IPS DF 4.7 (cell line): ENCODE data around the gene ZSCAN30.
"Not testable (repeated sequence)": the region's sequence is repeated elsewhere in the genome, so short reads cannot be mapped to it uniquely, and the experiment has no call there.

Experiments used
- DNase-seq: peaks from one replicate; pipeline ENCODE4 v3.0.0-alpha.2; 2013; ENCODE audit warnings: low spot score; ENCODE audit errors: extremely low read depth

The ZSCAN30 gene

GRCh38 chr18:35236571-35237363, 53.3 kb downstream of the ZSCAN30 start:
- no peak for DNase-seq

GRCh38 chr18:35231052-35231451, 59.0 kb downstream of the ZSCAN30 start:
- DNase-seq = peak; percentile 53

- DNase-seq = no peak
Observed at GRCh38 chr18:35227254-35227653, 62.8 kb downstream of the ZSCAN30 start.

GRCh38 chr18:35223797-35224196, 66.2 kb downstream of the ZSCAN30 start:
- no peak for DNase-seq

GRCh38 chr18:35220424-35220823, 69.6 kb downstream of the ZSCAN30 start:
- DNase-seq = no peak

- DNase-seq = not testable (repeated sequence)
Observed at GRCh38 chr18:35219331-35219730, 70.7 kb downstream of the ZSCAN30 start.

- not testable (repeated sequence) for DNase-seq
Observed at GRCh38 chr18:35216611-35217010, 73.4 kb downstream of the ZSCAN30 start.

- DNase-seq = peak; percentile 38
Observed at GRCh38 chr18:35215026-35215425, 75.0 kb downstream of the ZSCAN30 start.

- DNase-seq = not testable (repeated sequence)
Observed at GRCh38 chr18:35205746-35206458, 84.1 kb downstream of the ZSCAN30 start.

- DNase-seq = no peak
Observed at GRCh38 chr18:35205199-35205712, 84.8 kb downstream of the ZSCAN30 start.

- no peak for DNase-seq
Observed at GRCh38 chr18:35203067-35203466, 87.0 kb downstream of the ZSCAN30 start.

- DNase-seq = no peak
Observed at GRCh38 chr18:35201256-35201931, 88.6 kb downstream of the ZSCAN30 start.
